GM12873 (cell line): ENCODE results near the gene EEPD1.

Experiments
- TF ChIP-seq, protein P1 (sequence below): IDR thresholded peaks from 2 replicates; pipeline ENCODE4 v1.5.1; 2012; ENCODE audit warnings: low read depth, mild to moderate bottlenecking, moderate library complexity, low read length, control low read depth; ENCODE audit not compliant: insufficient read depth; ENCODE audit errors: missing control alignments

The EEPD1 gene

DNA sequence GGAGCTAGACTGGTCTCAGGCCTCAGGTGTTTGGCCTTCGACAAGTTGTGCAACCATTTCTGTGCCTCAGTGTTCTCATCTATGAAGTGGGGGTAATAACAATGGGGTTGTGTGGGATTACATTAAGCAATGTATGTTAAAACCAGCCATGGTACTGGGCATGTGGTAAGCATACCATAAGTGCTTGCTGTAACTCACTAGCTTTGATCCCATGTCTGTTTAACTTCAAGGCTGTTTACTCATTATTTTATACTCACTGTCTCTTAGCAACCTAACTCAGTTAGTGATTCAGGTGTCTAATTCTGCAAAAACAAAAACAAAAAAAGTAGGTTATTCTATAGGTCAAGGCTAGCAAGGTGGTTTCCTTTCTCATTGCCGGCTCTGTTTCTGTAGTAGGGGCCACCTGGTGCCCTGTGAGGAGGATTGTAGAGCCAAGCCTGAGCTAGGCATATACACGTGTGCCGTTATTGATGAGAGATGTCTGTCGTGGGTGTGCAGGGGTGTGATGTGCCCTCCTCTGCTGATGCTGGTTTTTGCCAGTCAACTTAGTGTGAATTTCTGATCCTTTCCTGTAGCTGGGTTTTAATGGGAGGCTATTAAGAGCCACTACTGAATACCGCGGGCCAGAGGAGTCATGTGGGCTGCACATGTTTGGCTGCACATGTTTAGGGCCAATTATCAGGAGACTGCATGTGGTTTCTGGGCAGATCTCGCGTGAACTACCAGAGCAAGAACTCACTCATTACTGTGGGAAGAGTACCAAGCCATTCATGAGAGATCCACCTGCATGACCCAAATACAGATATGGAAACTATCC lies 56.2 kb downstream of the EEPD1 start:
- TF ChIP-seq, protein P1, sequence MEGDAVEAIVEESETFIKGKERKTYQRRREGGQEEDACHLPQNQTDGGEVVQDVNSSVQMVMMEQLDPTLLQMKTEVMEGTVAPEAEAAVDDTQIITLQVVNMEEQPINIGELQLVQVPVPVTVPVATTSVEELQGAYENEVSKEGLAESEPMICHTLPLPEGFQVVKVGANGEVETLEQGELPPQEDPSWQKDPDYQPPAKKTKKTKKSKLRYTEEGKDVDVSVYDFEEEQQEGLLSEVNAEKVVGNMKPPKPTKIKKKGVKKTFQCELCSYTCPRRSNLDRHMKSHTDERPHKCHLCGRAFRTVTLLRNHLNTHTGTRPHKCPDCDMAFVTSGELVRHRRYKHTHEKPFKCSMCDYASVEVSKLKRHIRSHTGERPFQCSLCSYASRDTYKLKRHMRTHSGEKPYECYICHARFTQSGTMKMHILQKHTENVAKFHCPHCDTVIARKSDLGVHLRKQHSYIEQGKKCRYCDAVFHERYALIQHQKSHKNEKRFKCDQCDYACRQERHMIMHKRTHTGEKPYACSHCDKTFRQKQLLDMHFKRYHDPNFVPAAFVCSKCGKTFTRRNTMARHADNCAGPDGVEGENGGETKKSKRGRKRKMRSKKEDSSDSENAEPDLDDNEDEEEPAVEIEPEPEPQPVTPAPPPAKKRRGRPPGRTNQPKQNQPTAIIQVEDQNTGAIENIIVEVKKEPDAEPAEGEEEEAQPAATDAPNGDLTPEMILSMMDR: no peak

DNA sequence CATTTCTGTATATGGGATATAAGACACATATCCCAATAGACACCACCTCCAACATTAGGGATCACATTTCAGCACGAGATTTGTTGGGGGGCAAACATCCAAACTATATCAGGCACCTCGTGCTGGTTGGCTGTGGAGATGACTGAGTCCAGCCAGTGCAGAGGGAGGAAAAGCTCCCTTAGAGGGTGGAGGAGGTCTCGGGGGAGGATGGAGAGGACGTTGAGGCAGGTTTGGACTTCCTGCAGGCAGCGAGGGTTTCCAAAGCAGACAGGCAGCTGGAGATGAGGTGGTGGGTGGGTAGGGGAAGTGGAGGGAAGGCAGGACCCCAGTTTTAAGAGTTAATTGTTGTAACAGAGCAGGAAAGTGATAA lies 56.7 kb downstream of the EEPD1 start:
- TF ChIP-seq, protein P1: no peak

DNA sequence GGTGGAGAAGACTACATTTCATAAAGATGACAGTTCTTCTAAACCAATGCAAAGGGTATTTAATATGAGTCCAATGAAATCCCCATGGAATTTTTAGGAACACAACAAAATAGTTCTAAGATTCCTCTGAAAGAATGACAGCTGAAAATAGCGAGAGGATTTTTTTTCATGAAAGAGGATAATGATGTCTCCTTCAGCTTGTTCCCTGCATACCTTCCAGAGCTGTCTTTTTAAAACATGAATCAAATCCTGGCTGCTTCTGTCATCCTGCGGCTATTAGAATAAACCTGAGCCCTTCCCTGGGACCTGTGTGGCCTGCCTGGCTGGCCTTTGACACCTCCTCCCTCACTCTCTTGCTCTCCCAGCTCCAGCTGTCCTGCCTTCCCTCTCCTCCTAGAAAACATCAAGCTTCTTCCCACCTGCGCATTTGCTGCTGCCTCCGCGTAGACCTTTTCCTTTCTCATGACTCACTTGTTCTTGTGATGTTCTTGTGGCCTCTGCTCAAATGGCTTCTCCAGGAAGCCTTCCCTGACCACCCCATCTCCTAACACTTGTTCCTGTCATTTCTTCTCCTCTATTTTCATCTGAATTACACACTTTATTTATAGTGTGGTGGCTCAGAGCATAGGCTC lies 57.4 kb downstream of the EEPD1 start:
- TF ChIP-seq, protein P1: no peak

DNA sequence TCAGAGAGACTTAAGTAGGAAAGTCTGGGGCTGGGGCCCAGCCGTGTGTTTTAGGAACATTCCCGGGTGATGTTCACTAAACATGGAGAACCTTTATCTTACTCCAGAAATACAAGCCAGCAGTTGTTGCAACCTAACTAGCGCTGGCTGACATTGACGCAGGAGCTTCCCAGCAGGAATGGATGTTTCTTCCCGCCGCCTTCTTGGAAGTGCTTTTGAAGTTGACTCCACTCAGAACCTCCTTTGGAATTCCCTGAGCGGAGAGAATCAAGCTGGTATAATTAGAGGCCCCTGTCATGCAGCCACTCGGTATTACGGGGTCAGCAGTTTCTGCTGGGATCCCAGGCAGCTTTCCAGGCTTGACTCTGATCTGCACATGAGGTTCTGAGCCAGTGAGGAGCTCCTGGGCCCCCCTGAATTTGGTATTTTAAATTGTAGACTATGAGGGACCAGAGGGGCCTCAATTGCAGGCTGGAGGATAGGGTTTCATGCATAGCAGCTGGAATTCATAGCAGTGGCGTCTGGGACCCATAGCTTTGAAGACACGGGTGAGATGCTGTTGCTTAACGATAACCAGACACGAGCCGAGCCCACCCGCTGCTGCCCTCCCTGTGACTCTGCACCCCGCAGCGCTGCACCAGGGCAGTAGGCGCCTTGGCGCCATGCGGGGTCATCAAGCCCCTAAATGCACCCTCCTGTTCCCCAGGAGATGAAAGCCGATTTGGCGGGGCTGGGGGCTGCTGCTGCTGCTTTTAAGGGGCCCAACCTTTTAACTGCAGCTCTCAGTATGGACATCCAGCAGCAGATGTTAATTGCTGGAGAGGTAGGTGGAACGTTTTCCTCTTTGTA lies 61.8 kb downstream of the EEPD1 start:
- TF ChIP-seq, protein P1: no peak

GRCh38 chr7:36215457-36215765 lies 62.4 kb downstream of the EEPD1 start:
- TF ChIP-seq, protein P1: no peak

- TF ChIP-seq, protein P1: no peak
Measured at GRCh38 chr7:36216063-36216684, 63.1 kb downstream of the EEPD1 start.

GRCh38 chr7:36217211-36217960 lies 64.3 kb downstream of the EEPD1 start:
- TF ChIP-seq, protein P1: no peak
